HS-5 (cell line): ENCODE data around the gene CCDC8.
"Not testable (repeated sequence)": the region's sequence is repeated elsewhere in the genome, so short reads cannot be mapped to it uniquely, and the experiment has no call there.

Source experiments
- DNase-seq: peaks from one replicate; pipeline ENCODE4 v3.0.0-alpha.2; 2012; ENCODE audit warnings: low read depth

Gene CCDC8

GRCh38 chr19:46427518-46428045 is 14.2 kb upstream of the CCDC8 start:
- DNase-seq, result no peak

GRCh38 chr19:46426506-46427162 is 13.3 kb upstream of the CCDC8 start:
- DNase-seq, result no peak

- no peak for DNase-seq
Observed at GRCh38 chr19:46426035-46426505, 12.7 kb upstream of the CCDC8 start.

GRCh38 chr19:46423188-46423587 is 9.8 kb upstream of the CCDC8 start:
- no peak for DNase-seq

GRCh38 chr19:46422344-46422743 is 9.0 kb upstream of the CCDC8 start:
- no peak for DNase-seq

GRCh38 chr19:46420056-46420455 is 6.7 kb upstream of the CCDC8 start:
- no peak for DNase-seq

GRCh38 chr19:46415804-46416709 is 2.7 kb upstream of the CCDC8 start:
- peak; percentile 15 for DNase-seq

- not testable (repeated sequence) for DNase-seq
Observed at GRCh38 chr19:46414899-46415298, 1.5 kb upstream of the CCDC8 start.

GRCh38 chr19:46412650-46413261 is 608 bp downstream of the CCDC8 start:
- no peak for DNase-seq

- no peak for DNase-seq
Observed at GRCh38 chr19:46411925-46412649, 1.3 kb downstream of the CCDC8 start.

GRCh38 chr19:46411088-46411924 is 2.1 kb downstream of the CCDC8 start:
- no peak for DNase-seq

GRCh38 chr19:46410205-46411087 is 2.9 kb downstream of the CCDC8 start:
- no peak for DNase-seq

GRCh38 chr19:46409191-46409590 is 4.2 kb downstream of the CCDC8 start:
- DNase-seq, result no peak

- DNase-seq, result no peak
Observed at GRCh38 chr19:46408664-46409039, 4.7 kb downstream of the CCDC8 start.

GRCh38 chr19:46407856-46408663 is 5.3 kb downstream of the CCDC8 start:
- no peak for DNase-seq

GRCh38 chr19:46406976-46407375 is 6.4 kb downstream of the CCDC8 start:
- no peak for DNase-seq

- no peak for DNase-seq
Observed at GRCh38 chr19:46404753-46405468, 8.5 kb downstream of the CCDC8 start.

- DNase-seq, result no peak
Observed at GRCh38 chr19:46404055-46404752, 9.2 kb downstream of the CCDC8 start.
